Measurements from ENCODE around the gene SLC30A3. TPM values are rescaled to one million over a fixed set of nuclear protein-coding genes. Genes with fewer than 3 reads are reported as not detected.

Gene SLC30A3
- total and polyA plus RNA-seq, 2 of the 4 experiments (the other 2 are of a cell fraction): 0.15 TPM; not detected in 1

- no peak for TF ChIP-seq FOS (IDR thresholded peaks at IDR 0.05; ENCODE audit: low read depth, low read length)
These were observed 20.9 kb downstream of the SLC30A3 start (continued) for GRCh38 chr2:27241761-27242613.

DNA sequence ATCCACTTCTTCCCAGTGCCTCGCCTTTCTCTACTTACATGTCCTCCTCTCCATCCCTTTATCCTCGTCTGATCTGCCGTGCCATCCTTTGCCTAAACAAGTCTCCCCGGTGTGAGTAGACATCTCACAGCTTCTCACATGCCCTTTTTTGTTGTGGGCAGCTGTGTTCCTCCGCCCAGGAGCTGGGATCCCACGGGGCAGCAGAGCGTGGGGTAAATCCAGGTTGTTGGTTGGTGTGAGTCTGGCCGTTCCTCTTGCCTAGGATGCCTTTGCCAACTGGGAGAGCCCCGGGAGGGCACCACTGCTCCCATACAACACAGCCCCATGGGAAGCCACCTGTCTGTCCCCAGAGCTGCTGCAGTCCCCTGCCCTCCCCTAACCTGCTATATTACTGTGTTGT, 22.4 kb downstream of the SLC30A3 start:
- no peak overlapping the region for H3K9ac ChIP-seq (ENCODE audit: low read depth, low read length)
- TF ChIP-seq POLR2A (IDR thresholded peaks at IDR 0.05; ENCODE audit: low read depth, low read length) (no peak), RFX5 (IDR thresholded peaks at IDR 0.05; ENCODE audit: low read depth, low read length) (no peak), MAZ (IDR thresholded peaks at IDR 0.05; ENCODE audit: borderline replicate concordance, low read depth, low read length) (no peak), CTCF (conservative IDR thresholded peaks at IDR 0.05; ENCODE audit: low read depth, low read length) (no peak), SMC3 (IDR thresholded peaks at IDR 0.05; ENCODE audit: low read depth, low read length) (no peak), BHLHE40 (IDR thresholded peaks at IDR 0.05; ENCODE audit: low read depth, low read length) (no peak), RAD21 (IDR thresholded peaks at IDR 0.05; ENCODE audit: low read length) (no peak), CEBPB (IDR thresholded peaks at IDR 0.05; ENCODE audit: low read depth, low read length) (no peak), MAFK (IDR thresholded peaks at IDR 0.05; ENCODE audit: low read depth, low read length) (no peak), MXI1 (IDR thresholded peaks at IDR 0.05; ENCODE audit: borderline replicate concordance, low read depth, low read length) (no peak)
- TF ChIP-seq, protein P1, sequence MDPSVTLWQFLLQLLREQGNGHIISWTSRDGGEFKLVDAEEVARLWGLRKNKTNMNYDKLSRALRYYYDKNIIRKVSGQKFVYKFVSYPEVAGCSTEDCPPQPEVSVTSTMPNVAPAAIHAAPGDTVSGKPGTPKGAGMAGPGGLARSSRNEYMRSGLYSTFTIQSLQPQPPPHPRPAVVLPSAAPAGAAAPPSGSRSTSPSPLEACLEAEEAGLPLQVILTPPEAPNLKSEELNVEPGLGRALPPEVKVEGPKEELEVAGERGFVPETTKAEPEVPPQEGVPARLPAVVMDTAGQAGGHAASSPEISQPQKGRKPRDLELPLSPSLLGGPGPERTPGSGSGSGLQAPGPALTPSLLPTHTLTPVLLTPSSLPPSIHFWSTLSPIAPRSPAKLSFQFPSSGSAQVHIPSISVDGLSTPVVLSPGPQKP (IDR thresholded peaks at IDR 0.05; ENCODE audit: borderline replicate concordance, low read depth, low read length): no peak
- TF ChIP-seq, protein P2, sequence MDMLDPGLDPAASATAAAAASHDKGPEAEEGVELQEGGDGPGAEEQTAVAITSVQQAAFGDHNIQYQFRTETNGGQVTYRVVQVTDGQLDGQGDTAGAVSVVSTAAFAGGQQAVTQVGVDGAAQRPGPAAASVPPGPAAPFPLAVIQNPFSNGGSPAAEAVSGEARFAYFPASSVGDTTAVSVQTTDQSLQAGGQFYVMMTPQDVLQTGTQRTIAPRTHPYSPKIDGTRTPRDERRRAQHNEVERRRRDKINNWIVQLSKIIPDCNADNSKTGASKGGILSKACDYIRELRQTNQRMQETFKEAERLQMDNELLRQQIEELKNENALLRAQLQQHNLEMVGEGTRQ (IDR thresholded peaks at IDR 0.05; ENCODE audit: low read depth, low read length): no peak

More for the DNA sequence above, 22.4 kb downstream of the SLC30A3 start:
- Histone ChIP-seq H3K14ac (replicated peaks; ENCODE audit: low read depth, low read length) (no peak overlapping the region), H3K4me3 (ENCODE audit: insufficient read depth, low read depth, low read length) (no peak overlapping the region), H2BK120ac (ENCODE audit: low read depth, low read length) (no peak overlapping the region), H3K4me2 (ENCODE audit: low read depth, low read length) (no peak overlapping the region), H3K18ac (ENCODE audit: low read depth, low read length) (no peak overlapping the region), H2BK15ac (ENCODE audit: low read depth, low read length) (no peak overlapping the region), H4K20me1 (ENCODE audit: insufficient read depth, low read length) (no peaks in the 10 kb centered on the region; the same call in 1 of the 2 replicates), H2BK5ac (ENCODE audit: low read depth, low read length, poor library complexity, severe bottlenecking) (no peak overlapping the region), H2AFZ (replicated peaks; ENCODE audit: low read length, poor library complexity) (no peak overlapping the region), H2AK9ac (replicated peaks; ENCODE audit: low read depth, low read length, poor library complexity) (no peak overlapping the region), H3K4ac (ENCODE audit: low read depth, low read length) (no peak overlapping the region), H3K9me1 (ENCODE audit: insufficient read depth, low read length) (no peaks in the 10 kb centered on the region), H3K4me1 (ENCODE audit: control insufficient read depth, insufficient read depth, low read length) (no peaks in the 10 kb centered on the region), H4K91ac (ENCODE audit: insufficient read depth, low read depth, low read length) (no peak overlapping the region), H3K56ac (ENCODE audit: extremely low read depth, insufficient read depth, low read length) (no peak overlapping the region), H3K27me3 (ENCODE audit: control insufficient read depth, insufficient read depth, low read length) (no peaks in the 10 kb centered on the region), H4K8ac (ENCODE audit: low read depth in 2 of 2, low read length in 2 of 2) (no peak overlapping the region), H2BK20ac (ENCODE audit: low read depth, low read length) (no peak overlapping the region), H3K27ac (ENCODE audit: insufficient read depth, low read length) (no peak overlapping the region), H3K23ac (ENCODE audit: low read depth, low read length) (no peak overlapping the region), H3K79me1 (ENCODE audit: low read depth in 1 of 2, low read length in 2 of 2) (no peaks in the 10 kb centered on the region), H3K36me3 (ENCODE audit: control insufficient read depth, insufficient read depth, low read length) (peaks cover 81% of the 10 kb centered on the region), H4K5ac (ENCODE audit: low read depth, low read length) (no peak overlapping the region), H2AK5ac (ENCODE audit: low read depth, low read length) (no peak overlapping the region), H3K9me3 (ENCODE audit: control insufficient read depth, insufficient read depth, low read length) (no peaks in the 10 kb centered on the region)
- dilution Hi-C loops (cut with HindIII; ENCODE audit: low sequenced_read_pairs, unreplicated experiment): no loop called here
- intact Hi-C loops (cut with micrococcal nuclease): no loop called here
- in situ Hi-C loops (cut with MboI; ENCODE audit: low sequenced_read_pairs): no loop called here
- ChIA-PET POLR2A (ENCODE audit: unreplicated experiment) (no interaction called here), CTCF (no interaction called here)
- WGBS, 2 experiments (ENCODE audit: extremely low coverage in 2 of 2, insufficient read length in 1 of 2): no CpG with 5 or more reads among the region's 9 CpGs
- DNase-seq: no peak
- no TSS peak for BruUV-seq (replicated peaks)
- no peak for ATAC-seq (ENCODE audit: low read depth)

Measured in IMR-90 (cell line).